GM12892 (cell line): ENCODE results near the gene NCOA1.
A peak's percentile ranks its signal among the peaks of the same experiment; 100 is the strongest.

Experiments
- DNase-seq: peaks from one replicate; pipeline ENCODE4 v3.0.0; 2011; ENCODE audit not compliant: insufficient read length
- FAIRE-seq: peaks from 2 replicates; lab custom pipeline; 2011; peaks lifted over from hg19 to GRCh38; lab: Jason Lieb, UNC
- POLR2A ChIP-seq: IDR thresholded peaks from 2 replicates; pipeline ENCODE4 v1.6.1; 2011; ENCODE audit warnings: low read depth, low read length, control low read depth
- POLR2AphosphoS5 ChIP-seq: IDR thresholded peaks from 2 replicates; pipeline ENCODE4 v1.6.1; 2011; ENCODE audit warnings: low read depth, low read length, control low read depth
- TAF1 ChIP-seq: IDR thresholded peaks from 2 replicates; pipeline ENCODE4 v1.6.1; 2011; ENCODE audit warnings: low read depth, mild to moderate bottlenecking, control low read depth, low read length, borderline replicate concordance

NCOA1 gene

GRCh38 chr2:24724111-24724775, 233.2 kb downstream of the NCOA1 start:
- FAIRE-seq (peak; percentile 5), DNase-seq (no peak)
- TF ChIP-seq TAF1 = no peak
- TF ChIP-seq POLR2A = no peak

GRCh38 chr2:24725956-24726355, 234.9 kb downstream of the NCOA1 start:
- TF ChIP-seq TAF1 = no peak
- FAIRE-seq (peak; percentile 72), DNase-seq (no peak)

GRCh38 chr2:24730481-24730880, 239.4 kb downstream of the NCOA1 start:
- DNase-seq = no peak
- no peak for TF ChIP-seq TAF1
- TF ChIP-seq POLR2AphosphoS5 = no peak
- no peak for TF ChIP-seq POLR2A
- FAIRE-seq = no peak

- FAIRE-seq (no peak), DNase-seq (no peak)
- no peak for TF ChIP-seq POLR2A
- TF ChIP-seq TAF1 = no peak
These were observed 240.0 kb downstream of the NCOA1 start for GRCh38 chr2:24731040-24731439.

GRCh38 chr2:24731923-24732322, 240.9 kb downstream of the NCOA1 start:
- FAIRE-seq (no peak), DNase-seq (no peak)
- no peak for TF ChIP-seq POLR2AphosphoS5
- no peak for TF ChIP-seq TAF1
- no peak for TF ChIP-seq POLR2A

- TF ChIP-seq POLR2AphosphoS5 = no peak
- TF ChIP-seq TAF1 = no peak
- TF ChIP-seq POLR2A = no peak
- DNase-seq (no peak), FAIRE-seq (no peak)
These were observed 243.7 kb downstream of the NCOA1 start for GRCh38 chr2:24734741-24735140.

- no peak for FAIRE-seq
- TF ChIP-seq TAF1 (no peak), POLR2A (no peak), POLR2AphosphoS5 (no peak)
- no peak for DNase-seq
These were observed 248.4 kb downstream of the NCOA1 start for GRCh38 chr2:24739354-24740025.

GRCh38 chr2:24740142-24740541, 249.1 kb downstream of the NCOA1 start:
- TF ChIP-seq POLR2AphosphoS5 (no peak), TAF1 (no peak), POLR2A (no peak)
- FAIRE-seq = no peak
- DNase-seq = no peak

GRCh38 chr2:24742730-24743129, 251.7 kb downstream of the NCOA1 start:
- no peak for TF ChIP-seq POLR2A
- TF ChIP-seq TAF1 = no peak
- no peak for TF ChIP-seq POLR2AphosphoS5
- no peak for FAIRE-seq
- no peak for DNase-seq

- DNase-seq (no peak), FAIRE-seq (no peak)
- TF ChIP-seq POLR2A (no peak), POLR2AphosphoS5 (no peak), TAF1 (no peak)
These were observed 252.9 kb downstream of the NCOA1 start for GRCh38 chr2:24743924-24744323.

GRCh38 chr2:24744356-24744755, 253.3 kb downstream of the NCOA1 start:
- FAIRE-seq = no peak
- no peak for TF ChIP-seq TAF1
- TF ChIP-seq POLR2A = no peak
- TF ChIP-seq POLR2AphosphoS5 = no peak
- DNase-seq = no peak

GRCh38 chr2:24745825-24746224, 254.8 kb downstream of the NCOA1 start:
- no peak for FAIRE-seq
- DNase-seq = no peak
- TF ChIP-seq TAF1 = no peak
- no peak for TF ChIP-seq POLR2AphosphoS5
- TF ChIP-seq POLR2A = no peak
